ENCODE measurements around the gene CNTNAP1.

Gene CNTNAP1

GRCh38 chr17:42670789-42671657 lies 11.3 kb upstream of the CNTNAP1 start:
- no peak for DNase-seq (ENCODE audit: low spot score)

DNA sequence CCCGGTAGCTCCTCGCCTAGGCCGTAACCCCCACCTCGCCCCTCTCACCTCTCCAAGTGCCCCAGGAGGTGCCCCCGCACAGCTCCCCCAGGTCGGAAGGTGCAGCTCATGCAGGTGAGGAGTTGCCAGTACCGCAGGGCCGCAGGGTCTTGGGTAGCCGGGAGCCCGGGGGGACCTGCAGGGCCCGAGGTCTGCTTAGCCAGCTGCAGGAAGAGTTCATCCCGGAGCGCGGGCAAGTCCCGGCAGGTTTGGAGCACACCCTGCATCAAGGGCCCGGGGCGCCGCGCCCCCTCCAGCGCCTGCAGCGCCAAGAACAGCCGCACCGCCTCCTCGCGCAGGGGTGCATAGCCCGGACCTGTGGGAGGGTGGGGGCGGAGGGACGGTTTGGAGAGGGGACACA lies 10.3 kb upstream of the CNTNAP1 start:
- no peak for DNase-seq (ENCODE audit: low spot score)

GRCh38 chr17:42673266-42673884 lies 9.0 kb upstream of the CNTNAP1 start:
- no peak for DNase-seq (ENCODE audit: low spot score)

GRCh38 chr17:42673885-42674754 lies 8.2 kb upstream of the CNTNAP1 start:
- DNase-seq (ENCODE audit: low spot score): peak; percentile 74

- DNase-seq (ENCODE audit: low spot score): no peak
Measured at GRCh38 chr17:42674755-42675347, 7.5 kb upstream of the CNTNAP1 start.

DNA sequence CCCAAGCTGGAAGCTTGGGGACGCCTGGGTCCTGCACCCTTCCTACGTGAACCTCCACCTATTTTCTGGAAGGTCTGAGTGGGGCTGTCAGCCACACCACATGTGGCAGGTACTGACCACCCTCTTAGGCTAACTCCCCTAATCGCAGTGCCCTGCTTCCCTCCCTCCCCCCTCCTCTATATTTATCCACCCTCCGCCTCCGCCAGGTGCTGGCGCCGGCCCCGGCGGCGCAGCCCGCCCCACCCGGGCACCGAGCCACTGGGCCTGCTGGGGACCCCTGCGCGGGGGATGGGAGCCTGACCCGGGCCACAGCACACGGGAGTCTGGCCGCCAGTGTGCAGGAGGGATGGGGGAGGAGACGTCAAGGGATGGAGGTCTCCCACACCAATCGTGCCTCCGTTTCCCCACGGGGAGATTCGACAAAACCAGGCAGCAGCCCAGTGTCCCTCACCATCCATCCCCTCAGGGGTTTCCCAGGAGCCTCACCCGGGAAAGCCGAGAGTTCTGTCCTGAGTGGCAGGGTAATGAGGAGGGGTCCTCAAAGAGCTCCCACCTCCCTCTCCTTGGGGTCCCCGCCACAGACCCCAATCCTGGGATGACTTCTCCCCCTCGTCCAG lies 6.9 kb upstream of the CNTNAP1 start:
- no peak for DNase-seq (ENCODE audit: low spot score)

DNA sequence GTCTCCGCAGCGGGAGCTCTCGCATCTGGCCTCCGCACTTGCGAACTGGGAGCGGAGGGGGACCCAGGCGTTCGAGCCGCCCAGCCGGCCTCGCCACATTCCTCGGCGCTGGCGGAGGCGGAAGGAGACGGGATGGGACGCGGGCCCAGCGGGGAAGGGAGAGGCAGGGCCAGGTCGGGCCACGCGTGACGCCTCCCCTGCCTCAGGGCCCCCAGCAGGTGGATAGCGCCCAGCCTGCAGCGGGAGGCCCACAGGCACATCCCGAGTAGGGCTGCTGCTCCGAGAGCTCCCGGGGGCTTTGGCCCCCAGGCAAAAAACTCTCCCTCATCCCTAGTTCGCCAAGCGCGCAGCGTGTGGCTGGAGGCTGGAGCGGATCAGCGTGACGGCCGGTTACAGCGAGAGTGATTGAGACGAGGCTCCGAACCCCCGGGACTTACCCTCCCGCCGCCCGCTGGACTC lies 6.3 kb upstream of the CNTNAP1 start:
- peak; percentile 60 for DNase-seq (ENCODE audit: low spot score)

GRCh38 chr17:42676424-42677011 lies 5.8 kb upstream of the CNTNAP1 start, which contains the start of gene PLEKHH3:
Gene PLEKHH3, minus strand, starts transcription at chr17:42676994. Its CDS starts 431 bp downstream, at chr17:42676563.
- no peak for DNase-seq (ENCODE audit: low spot score)

DNA sequence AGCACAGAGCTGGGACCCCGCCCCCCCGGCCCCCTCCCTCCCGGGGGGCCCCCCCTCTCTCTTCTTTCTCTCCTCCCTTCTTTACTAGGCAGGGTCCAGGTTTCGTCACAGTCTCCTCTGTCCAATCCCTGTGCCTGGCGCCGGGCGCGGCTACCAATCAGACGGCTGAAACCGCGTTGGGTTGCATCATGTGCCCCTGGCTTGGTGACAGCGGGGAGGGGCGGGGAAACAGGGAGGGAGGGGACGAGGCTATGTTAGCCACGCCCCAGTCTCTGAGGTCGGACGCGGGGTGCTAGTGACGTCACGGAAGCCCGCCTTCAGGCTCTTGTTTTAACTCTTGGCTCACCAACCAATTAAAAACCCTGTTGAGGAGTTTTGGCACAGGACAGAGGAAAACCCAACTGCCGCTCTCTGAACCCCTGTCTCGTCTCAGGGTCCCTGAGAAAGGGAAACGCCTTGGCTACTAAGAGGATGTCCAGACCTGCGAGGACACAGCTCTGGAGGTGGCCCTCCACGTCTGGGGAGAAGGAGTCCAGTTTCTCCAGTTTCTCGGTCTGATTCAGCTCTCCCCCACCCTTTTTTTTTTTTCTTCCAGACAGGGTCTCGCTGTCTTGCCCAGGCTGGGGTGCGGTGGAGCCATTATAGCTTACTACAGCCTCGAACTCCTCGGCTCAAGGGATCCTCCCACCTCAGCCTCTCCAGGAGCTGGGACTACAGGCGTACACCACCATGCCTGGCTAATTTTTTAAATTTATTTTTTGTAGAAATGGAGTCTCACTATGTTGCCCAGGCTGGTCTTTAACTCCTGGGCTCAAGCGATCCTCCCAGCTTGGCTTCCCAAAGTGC lies 5.1 kb upstream of the CNTNAP1 start:
- peak; percentile 96 for DNase-seq (ENCODE audit: low spot score)

DNA sequence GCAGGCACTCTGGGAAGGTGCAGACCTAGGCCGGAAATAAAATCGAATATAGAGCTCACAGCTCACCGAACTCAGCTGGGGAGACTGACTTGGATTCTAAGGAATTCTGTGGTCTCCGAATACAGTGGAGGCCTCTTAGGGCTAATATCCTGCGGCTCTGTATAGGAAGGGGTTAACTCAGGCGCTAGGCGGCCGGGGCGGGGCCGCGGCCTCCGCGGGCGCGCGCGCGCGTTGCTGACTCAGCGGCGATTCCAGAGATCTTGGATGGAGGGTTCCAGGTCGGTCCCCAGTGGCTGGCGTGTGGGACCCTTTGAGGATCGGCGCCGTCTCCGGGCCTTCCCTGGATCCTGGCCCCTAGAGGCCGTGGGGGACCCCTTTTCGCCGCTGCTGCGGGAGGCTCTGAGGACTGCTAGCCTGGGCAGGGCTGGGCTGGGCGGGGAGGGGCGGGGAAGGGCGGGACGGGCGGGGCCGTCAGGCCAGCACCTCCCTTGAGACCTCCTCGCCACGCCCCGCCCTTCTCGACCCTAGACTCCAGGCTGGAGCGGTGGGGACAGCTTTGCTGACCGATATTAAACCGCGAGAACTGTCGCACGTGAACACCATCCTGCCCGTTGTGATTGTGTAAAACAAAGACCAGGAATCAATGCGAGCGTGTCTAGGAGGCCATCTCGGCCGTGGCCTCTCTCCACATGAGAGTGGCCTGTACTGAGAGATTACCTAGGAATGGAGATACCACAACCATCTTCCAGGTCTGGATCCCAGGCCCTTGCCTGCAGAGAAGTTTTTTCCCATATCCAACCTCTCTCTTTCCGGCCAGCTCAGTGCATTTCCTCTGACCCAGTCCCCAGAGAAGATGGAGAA lies 4.2 kb upstream of the CNTNAP1 start:
- peak; percentile 91 for DNase-seq (ENCODE audit: low spot score)

DNA sequence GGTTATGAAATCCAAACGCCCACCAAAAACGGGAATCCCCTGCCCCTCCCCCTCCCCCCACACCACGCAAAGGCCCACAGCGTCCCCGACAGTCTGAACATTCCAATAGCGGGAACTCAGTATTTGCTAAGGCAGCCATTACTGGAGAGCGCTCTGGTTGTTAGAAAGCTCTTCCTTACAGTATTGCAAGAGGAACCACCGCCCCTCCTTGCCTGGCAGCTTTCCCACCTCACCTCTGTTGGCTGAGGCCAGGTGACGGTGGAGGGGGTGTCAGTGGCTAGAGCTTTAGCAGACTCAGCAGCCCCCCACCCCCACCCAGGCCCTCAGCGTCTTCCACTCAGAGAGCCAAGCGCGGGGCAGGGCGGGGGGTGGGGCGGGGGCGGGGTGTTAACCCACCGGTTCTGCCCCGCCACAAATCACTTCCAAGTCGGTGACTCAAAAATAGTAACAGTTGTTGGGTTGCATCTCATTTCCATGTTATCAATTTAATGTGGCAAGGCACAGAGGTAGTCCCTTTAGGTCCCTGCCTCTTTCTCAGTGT lies 3.3 kb upstream of the CNTNAP1 start:
- no peak for DNase-seq (ENCODE audit: low spot score)

- peak; percentile 87 for DNase-seq (ENCODE audit: low spot score)
Measured at GRCh38 chr17:42679492-42680330, 2.6 kb upstream of the CNTNAP1 start.

- DNase-seq (ENCODE audit: low spot score): no peak
Measured at GRCh38 chr17:42680331-42680808, 2.0 kb upstream of the CNTNAP1 start.

- peak; percentile 78 for DNase-seq (ENCODE audit: low spot score)
Measured at GRCh38 chr17:42682722-42683403, 532 bp downstream of the CNTNAP1 start.

DNA sequence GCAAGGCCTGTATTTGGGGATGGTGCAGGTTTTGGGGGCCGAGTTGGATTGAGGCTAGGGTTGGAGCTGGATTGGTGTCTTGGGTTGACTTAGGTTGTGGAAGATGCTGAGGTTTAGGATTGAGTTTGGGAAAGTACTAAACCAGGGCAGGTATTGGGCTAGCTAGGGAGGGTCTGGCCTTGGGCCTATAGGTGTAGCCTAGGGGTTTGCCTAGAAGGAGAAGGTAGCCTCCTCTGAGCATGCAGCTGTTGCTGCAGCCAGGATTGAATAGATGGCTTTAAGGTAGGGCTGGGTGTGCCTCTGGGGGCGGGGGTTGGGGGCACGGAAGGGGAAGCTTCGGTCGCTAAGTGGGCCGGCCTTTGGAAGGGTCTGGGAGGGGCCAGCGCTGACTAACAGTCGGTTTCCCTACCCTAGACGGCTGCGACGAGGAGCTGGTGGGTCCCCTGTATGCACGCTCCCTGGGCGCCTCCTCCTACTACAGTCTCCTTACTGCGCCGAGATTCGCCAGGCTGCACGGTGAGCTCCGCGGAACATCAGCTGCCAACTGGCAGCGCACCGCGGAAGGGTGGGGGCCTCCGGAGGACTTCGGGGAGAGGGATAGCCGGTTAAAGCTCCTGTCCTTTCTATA lies 1.2 kb downstream of the CNTNAP1 start:
- no peak for DNase-seq (ENCODE audit: low spot score)

- no peak for DNase-seq (ENCODE audit: low spot score)
Measured at GRCh38 chr17:42684929-42685556, 2.7 kb downstream of the CNTNAP1 start.
